ENCODE measurements around the gene ZNF697. TPM values are rescaled to one million over a fixed set of nuclear protein-coding genes. Genes with fewer than 3 reads are reported as not detected.

ZNF697 gene
- total and polyA plus RNA-seq, 3 donors from 2014 or later: 9.1 to 22.5 (median 14.8) TPM

GRCh38 chr1:119670898-119671297 is 22.8 kb upstream of the ZNF697 start:
- WGBS, 2 donors: 92 to 99% methylated on average over 2 of the region's 2 CpGs
- Histone ChIP-seq H3K9me3 (no peaks in the 10 kb centered on the region), H3K4me3 (no peak overlapping the region), H3K27me3 (no peaks in the 10 kb centered on the region), H3K27ac (no peak overlapping the region), H3K36me3 (ENCODE audit: low read depth, missing control alignments) (no peaks in the 10 kb centered on the region), H3K4me1 (peaks cover 25% of the 10 kb centered on the region)
- TF ChIP-seq CTCF (IDR thresholded peaks at IDR 0.05): no peak
- TF ChIP-seq POLR2A (IDR thresholded peaks at IDR 0.05): no peak
- no peak for DNase-seq
- intact Hi-C loops (cut with DNase I; ENCODE audit: low total_unique reads): loop anchor here (5.0 kb wide), 1 partner anchor 49 kb away; no protein-coding TSS in a partner anchor

- Histone ChIP-seq H3K9me3 (no peaks in the 10 kb centered on the region), H3K4me1 (no peaks in the 10 kb centered on the region), H3K27ac (no peak overlapping the region), H3K27me3 (no peaks in the 10 kb centered on the region), H3K4me3 (no peak overlapping the region), H3K36me3 (ENCODE audit: low read depth, missing control alignments) (no peaks in the 10 kb centered on the region)
- WGBS, 2 donors: 89 to 94% methylated on average over 6 of the region's 6 CpGs
- DNase-seq: no peak
- intact Hi-C loops (cut with DNase I; ENCODE audit: low total_unique reads): no loop called here
- TF ChIP-seq CTCF (IDR thresholded peaks at IDR 0.05): no peak
Observed at GRCh38 chr1:119667173-119667572, 19.1 kb upstream of the ZNF697 start.

- H3K27ac ChIP-seq: no peak overlapping the region
- peak; percentile 37 for DNase-seq
- H3K36me3 ChIP-seq (ENCODE audit: low read depth, missing control alignments): no peaks in the 10 kb centered on the region
- H3K4me3 ChIP-seq: no peak overlapping the region
- H3K4me1 ChIP-seq: peaks cover 7% of the 10 kb centered on the region
- no peaks in the 10 kb centered on the region for H3K9me3 ChIP-seq
- WGBS, 2 donors: 49 to 54% methylated on average over 5 of the region's 5 CpGs
- no peak for TF ChIP-seq CTCF (IDR thresholded peaks at IDR 0.05)
- TF ChIP-seq POLR2A (IDR thresholded peaks at IDR 0.05): no peak
- intact Hi-C loops (cut with DNase I; ENCODE audit: low total_unique reads): loop anchor here (5.0 kb wide), 1 partner anchor 52 kb away; no protein-coding TSS in a partner anchor
- no peaks in the 10 kb centered on the region for H3K27me3 ChIP-seq
Observed at GRCh38 chr1:119664067-119664466, 16.0 kb upstream of the ZNF697 start.

DNA sequence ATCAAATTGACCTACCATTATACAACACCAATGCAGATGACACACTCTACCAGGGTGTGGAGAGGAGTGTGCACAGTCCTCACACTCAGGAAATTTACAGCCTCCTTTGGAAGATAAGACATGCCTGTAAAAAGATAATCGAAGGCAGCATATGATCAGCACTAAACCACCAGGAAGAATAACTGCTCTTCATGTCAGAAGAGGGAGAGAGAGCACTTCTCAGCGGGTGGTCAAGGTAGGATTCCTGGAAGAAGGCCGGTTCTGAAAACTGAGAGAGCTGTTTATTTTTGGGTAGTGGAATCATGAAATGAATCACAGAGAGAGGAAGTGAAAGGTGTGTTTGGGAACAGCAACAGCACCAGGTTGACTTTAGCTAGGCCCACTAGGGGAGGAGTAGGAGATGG is 14.0 kb upstream of the ZNF697 start:
- intact Hi-C loops (cut with DNase I; ENCODE audit: low total_unique reads): loop anchor here (5.0 kb wide), 1 partner anchor 50 kb away; no protein-coding TSS in a partner anchor
- peaks cover 7% of the 10 kb centered on the region for H3K4me1 ChIP-seq
- 75 to 80% methylated on average over 3 of the region's 3 CpGs for WGBS, 2 donors
- H3K36me3 ChIP-seq (ENCODE audit: low read depth, missing control alignments): no peaks in the 10 kb centered on the region
- H3K27ac ChIP-seq: no peak overlapping the region
- H3K27me3 ChIP-seq: no peaks in the 10 kb centered on the region
- no peaks in the 10 kb centered on the region for H3K9me3 ChIP-seq
- no peak overlapping the region for H3K4me3 ChIP-seq
- DNase-seq: no peak
- TF ChIP-seq POLR2A (IDR thresholded peaks at IDR 0.05) (no peak), CTCF (IDR thresholded peaks at IDR 0.05) (no peak)

Measured in testis (tissue), 3 donors.